AG04449 (cell line): ENCODE results near the gene LRIG2.
"Not testable (repeated sequence)": the region's sequence is repeated elsewhere in the genome, so short reads cannot be mapped to it uniquely, and the experiment has no call there.

Experiments used
- CTCF ChIA-PET: fragments of 350-600 bp; formaldehyde crosslinking; extraction: SDS; loops from one replicate; lab custom pipeline; 2021; ENCODE audit warnings: antibody characterized with exemption; lab: Yijun Ruan, JAX
- POLR2A ChIA-PET: fragments of 400-600, 350-600 bp; formaldehyde crosslinking; extraction: SDS; loops from one replicate; lab custom pipeline; 2020; ENCODE audit warnings: antibody characterized with exemption, inconsistent platforms; lab: Yijun Ruan, JAX
- DNase-seq: peaks from one replicate; pipeline ENCODE4 v3.0.0-alpha.2; 2010; ENCODE audit warnings: low read depth, low spot score
- H3K4me3 ChIP-seq: 2 replicates; pipeline ENCODE4 v1.5.1; 2011; ENCODE audit warnings: low read depth, mild to moderate bottlenecking, control low read depth, low read length
- CTCF ChIP-seq: IDR thresholded peaks from one replicate; pipeline ENCODE4 v1.5.1; 2011; ENCODE audit warnings: mild to moderate bottlenecking, moderate library complexity, low read length, control low read depth, inconsistent platforms; ENCODE audit not compliant: insufficient read depth; ENCODE audit errors: missing control alignments

LRIG2 gene

GRCh38 chr1:113074237-113074636, 1.2 kb downstream of the LRIG2 start:
- POLR2A ChIA-PET = interaction anchor here (1.7 kb wide), 1 partner anchor 118 kb away, joined by 9 read pairs; the partner anchor contains the start of gene SLC16A1
- H3K4me3 ChIP-seq = peak overlapping the region; percentile 99
- CTCF ChIA-PET = interaction anchor here (1.3 to 5.3 kb wide), 12 partner anchors 14 to 607 kb away, joined by 3 to 155 read pairs (median 41); partner anchors contain the start of genes PPM1J and RHOC
- TF ChIP-seq CTCF = no peak
- DNase-seq = no peak

- CTCF ChIA-PET = interaction anchor here (1.7 to 4.2 kb wide), 3 partner anchors 268 to 362 kb away, joined by 4 to 22 read pairs (median 7); partner anchors contain the start of gene PPM1J
- H3K4me3 ChIP-seq, DNase-seq, POLR2A ChIA-PET: not testable (repeated sequence)
Observed at GRCh38 chr1:113077978-113078377, 5.0 kb downstream of the LRIG2 start.

GRCh38 chr1:113086541-113086940, 13.5 kb downstream of the LRIG2 start:
- ChIA-PET POLR2A (interaction anchor here (1.3 kb wide), 1 partner anchor 14 kb away, joined by 3 read pairs; the partner anchor contains the start of gene LRIG2), CTCF (interaction anchor here (1.6 to 6.5 kb wide), 3 partner anchors 13 to 371 kb away, joined by 4 to 59 read pairs (median 5); partner anchors contain the start of genes LRIG2 and PPM1J)
- no peak for TF ChIP-seq CTCF
- no peak for DNase-seq
- no peak overlapping the region for H3K4me3 ChIP-seq

GRCh38 chr1:113088972-113089371, 16.0 kb downstream of the LRIG2 start:
- ChIA-PET CTCF (interaction anchor here (1.0 to 6.5 kb wide), 3 partner anchors 16 to 373 kb away, joined by 3 to 59 read pairs (median 3); partner anchors contain the start of gene LRIG2), POLR2A (no interaction called here)
- DNase-seq = no peak
- no peak overlapping the region for H3K4me3 ChIP-seq
- no peak for TF ChIP-seq CTCF

GRCh38 chr1:113090051-113090450, 17.1 kb downstream of the LRIG2 start:
- no peak for DNase-seq
- POLR2A ChIA-PET = interaction anchor here (1.0 kb wide), 1 partner anchor 9 kb away, joined by 4 read pairs; no protein-coding TSS in a partner anchor
- TF ChIP-seq CTCF = no peak
- CTCF ChIA-PET = interaction anchor here (0.6 to 6.5 kb wide), 3 partner anchors 17 to 210 kb away, joined by 4 to 59 read pairs (median 4); partner anchors contain the start of gene LRIG2
- H3K4me3 ChIP-seq = no peak overlapping the region

GRCh38 chr1:113091988-113092594, 19.1 kb downstream of the LRIG2 start:
- CTCF ChIA-PET = interaction anchor here (9.0 kb wide), 1 partner anchor 20 kb away, joined by 63 read pairs; the partner anchor contains the start of gene LRIG2
- TF ChIP-seq CTCF = no peak

More at GRCh38 chr1:113091988-113092594, 19.1 kb downstream of the LRIG2 start:
- H3K4me3 ChIP-seq = no peak overlapping the region
- no peak for DNase-seq
- POLR2A ChIA-PET = no interaction called here
